ENCODE data around the gene ZNRF3. TPM values are rescaled to one million over a fixed set of nuclear protein-coding genes. Genes with fewer than 3 reads are reported as not detected.

ZNRF3 gene
- total RNA-seq, 1 donor from 2014 or later = 18.5 TPM

- Mint-ChIP-seq H3K4me1 (peaks cover 4% of the 10 kb centered on the region), H3K9me3 (peaks cover 4% of the 10 kb centered on the region), H3K27ac (ENCODE audit: unreplicated experiment) (no peak overlapping the region), H3K27me3 (ENCODE audit: low read depth) (no peaks in the 10 kb centered on the region), H3K4me3 (no peak overlapping the region), H3K36me3 (ENCODE audit: low read depth) (no peaks in the 10 kb centered on the region)
- no peak for TF ChIP-seq CTCF (conservative IDR thresholded peaks at IDR 0.05)
- DNase-seq (ENCODE audit: low read depth, low spot score) = no peak
Measured at GRCh38 chr22:28874811-28875320, 8.5 kb upstream of the ZNRF3 start.

- peak overlapping the region; percentile 82 for H3K4me3 Mint-ChIP-seq
- peaks cover 4% of the 10 kb centered on the region for H3K9me3 Mint-ChIP-seq
- no peaks in the 10 kb centered on the region for H3K36me3 Mint-ChIP-seq (ENCODE audit: low read depth)
Measured at GRCh38 chr22:28882545-28882877, 861 bp upstream of the ZNRF3 start.

GRCh38 chr22:28883657-28883916 is 215 bp downstream of the ZNRF3 start:
- Mint-ChIP-seq H3K4me1 (peaks cover 48% of the 10 kb centered on the region), H3K36me3 (ENCODE audit: low read depth) (no peaks in the 10 kb centered on the region), H3K9me3 (no peaks in the 10 kb centered on the region), H3K27me3 (ENCODE audit: low read depth) (no peaks in the 10 kb centered on the region), H3K27ac (ENCODE audit: unreplicated experiment) (no peak overlapping the region), H3K4me3 (peak overlapping the region; percentile 82)
- no peak for DNase-seq (ENCODE audit: low read depth, low spot score)
- no peak for TF ChIP-seq CTCF (conservative IDR thresholded peaks at IDR 0.05)

More at GRCh38 chr22:28882545-28882877, 861 bp upstream of the ZNRF3 start:
- peak overlapping the region; percentile 88 for H3K27ac Mint-ChIP-seq (ENCODE audit: unreplicated experiment)
- TF ChIP-seq CTCF (conservative IDR thresholded peaks at IDR 0.05) = no peak
- H3K27me3 Mint-ChIP-seq (ENCODE audit: low read depth) = no peaks in the 10 kb centered on the region
- peaks cover 37% of the 10 kb centered on the region for H3K4me1 Mint-ChIP-seq
- DNase-seq (ENCODE audit: low read depth, low spot score) = no peak

GRCh38 chr22:28883917-28884746 is 760 bp downstream of the ZNRF3 start:
- Mint-ChIP-seq H3K4me3 (peak overlapping the region; percentile 87), H3K36me3 (ENCODE audit: low read depth) (no peaks in the 10 kb centered on the region), H3K4me1 (peaks cover 49% of the 10 kb centered on the region), H3K27me3 (ENCODE audit: low read depth) (no peaks in the 10 kb centered on the region), H3K9me3 (no peaks in the 10 kb centered on the region), H3K27ac (ENCODE audit: unreplicated experiment) (peak overlapping the region; percentile 68)
- peak; percentile 31 for DNase-seq (ENCODE audit: low read depth, low spot score)
- peak; percentile 36 for TF ChIP-seq CTCF (conservative IDR thresholded peaks at IDR 0.05)

GRCh38 chr22:28884747-28885350 is 1.5 kb downstream of the ZNRF3 start:
- no peak overlapping the region for H3K27ac Mint-ChIP-seq (ENCODE audit: unreplicated experiment)
- H3K4me1 Mint-ChIP-seq = peaks cover 54% of the 10 kb centered on the region
- H3K27me3 Mint-ChIP-seq (ENCODE audit: low read depth) = no peaks in the 10 kb centered on the region
- no peaks in the 10 kb centered on the region for H3K9me3 Mint-ChIP-seq
- no peak for DNase-seq (ENCODE audit: low read depth, low spot score)
- H3K36me3 Mint-ChIP-seq (ENCODE audit: low read depth) = no peaks in the 10 kb centered on the region
- H3K4me3 Mint-ChIP-seq = peak overlapping the region; percentile 87
- TF ChIP-seq CTCF (conservative IDR thresholded peaks at IDR 0.05) = no peak

Data from neural crest cell (in vitro differentiated cells).